Stimulated activated CD4-positive, alpha-beta T cell treated with anti-CD3 and anti-CD28 coated beads, TNF-alpha, amount 100 ng/mL, for 48 hours (primary cell): Measurements from ENCODE around the gene LAMA2.

Source experiments
- DNase-seq, 3 donors: peaks; one replicate each; pipeline ENCODE4 v3.0.0-alpha.2; 2020; ENCODE audit warnings: low read depth in 3 of 3

The LAMA2 gene

GRCh38 chr6:129364037-129364436, 481.1 kb downstream of the LAMA2 start:
- DNase-seq: no peak

- DNase-seq: no peak
Observed at GRCh38 chr6:129364767-129365166, 481.8 kb downstream of the LAMA2 start.

DNA sequence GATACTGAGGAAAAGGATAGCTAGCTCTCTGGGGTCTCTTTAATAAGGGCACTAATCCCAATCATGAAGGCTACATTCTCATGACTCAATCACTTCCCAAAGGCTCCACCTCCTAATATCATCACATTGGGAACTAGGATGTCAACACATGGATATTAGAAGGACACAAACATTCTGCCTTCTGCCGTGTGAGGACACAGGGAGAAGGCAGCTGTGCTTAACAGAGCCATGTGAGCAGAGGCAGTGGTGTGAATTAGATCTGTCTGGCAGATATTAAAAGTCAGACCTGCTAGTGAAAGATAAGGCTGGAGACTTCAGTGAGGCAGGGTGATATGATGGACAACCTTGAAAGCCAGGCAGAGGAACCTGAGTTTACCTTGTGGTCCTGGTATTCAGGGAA, 485.1 kb downstream of the LAMA2 start:
- no peak for DNase-seq

GRCh38 chr6:129368970-129369369, 486.0 kb downstream of the LAMA2 start:
- DNase-seq: no peak

DNA sequence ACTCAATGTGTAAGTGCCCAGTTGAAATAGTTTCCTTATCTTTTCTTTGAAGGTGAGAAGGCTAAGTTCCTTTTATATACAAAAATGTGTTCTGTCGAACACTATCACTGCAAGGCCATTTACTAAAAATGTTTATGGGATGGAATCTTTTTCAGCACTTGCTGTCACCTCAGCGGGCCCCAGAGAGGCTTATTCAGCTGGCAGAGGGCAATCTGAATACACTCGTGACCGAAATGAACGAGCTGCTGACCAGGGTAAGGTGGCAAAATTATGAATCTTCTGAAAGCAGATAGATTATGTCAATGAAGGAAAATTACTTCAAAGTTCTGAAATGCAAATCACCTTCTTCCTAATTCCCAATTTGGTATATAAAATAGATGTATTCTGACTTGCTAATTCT, 486.8 kb downstream of the LAMA2 start:
- DNase-seq: no peak

DNA sequence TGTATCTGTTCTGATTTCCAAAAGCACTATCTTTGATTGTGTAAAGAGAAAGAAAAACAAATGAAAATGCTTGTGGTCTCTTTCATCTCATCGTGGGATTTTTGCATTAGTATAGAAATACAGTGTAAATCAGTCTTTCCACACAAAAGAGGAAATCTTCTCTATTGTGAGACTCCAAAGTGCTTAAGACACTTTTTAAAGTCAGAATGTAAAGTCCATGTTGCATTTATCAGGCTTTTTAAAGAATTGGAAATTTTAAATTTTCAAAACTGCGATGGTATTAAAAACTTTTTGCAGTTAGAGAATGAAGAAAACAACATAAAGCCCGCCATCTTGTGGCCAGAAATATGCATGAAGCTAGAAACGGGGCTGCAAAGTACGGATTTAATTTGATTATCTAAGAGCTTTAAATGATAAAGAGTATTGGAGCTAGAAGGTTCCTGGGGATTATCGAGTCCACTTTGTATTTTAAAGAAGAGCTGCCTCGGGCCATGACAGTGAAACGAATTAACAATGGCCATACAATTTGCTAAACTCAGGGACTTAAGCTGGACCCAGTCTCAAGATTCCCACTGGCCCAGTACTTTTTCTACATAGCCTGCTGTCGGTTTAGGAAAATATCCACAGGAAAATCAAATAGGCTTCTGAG, 487.5 kb downstream of the LAMA2 start:
- peak in 2 of 3 donors; percentile 3 to 27 for DNase-seq

DNA sequence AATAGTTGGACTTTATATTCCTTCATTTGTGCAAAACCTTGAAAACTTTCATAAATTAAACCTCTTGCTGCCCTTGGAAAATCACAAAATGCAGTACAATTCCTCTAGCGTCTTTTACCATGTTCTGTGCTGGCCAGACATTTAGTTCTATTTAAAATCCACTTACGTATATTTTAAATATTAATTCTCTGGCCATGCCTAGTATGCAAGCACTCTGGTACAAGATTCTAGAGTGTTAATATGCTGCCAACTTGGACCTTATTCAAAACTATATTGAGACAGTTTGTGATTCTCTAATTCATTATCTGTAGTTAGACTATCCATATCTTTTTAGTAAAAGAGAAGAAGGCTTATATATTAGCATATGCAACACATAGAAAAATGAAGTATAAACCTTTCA, 498.9 kb downstream of the LAMA2 start:
- DNase-seq: no peak

DNA sequence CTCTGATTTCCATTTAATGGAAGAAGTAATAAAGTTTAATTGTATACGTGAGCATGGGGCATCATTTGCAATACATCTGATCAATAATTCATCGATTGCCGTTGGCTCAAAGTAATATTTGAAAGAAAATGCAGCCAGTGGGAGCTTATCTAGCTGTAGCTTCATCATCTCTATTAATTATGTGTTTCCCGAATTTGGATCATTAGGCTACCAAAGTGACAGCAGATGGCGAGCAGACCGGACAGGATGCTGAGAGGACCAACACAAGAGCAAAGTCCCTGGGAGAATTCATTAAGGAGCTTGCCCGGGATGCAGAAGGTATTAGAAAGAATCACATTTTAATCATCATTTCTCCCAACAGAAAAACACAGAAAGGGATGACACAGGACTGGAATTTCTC, 500.0 kb downstream of the LAMA2 start:
- no peak for DNase-seq

GRCh38 chr6:129385117-129385516, 502.2 kb downstream of the LAMA2 start:
- DNase-seq: no peak

GRCh38 chr6:129390900-129391299, 508.0 kb downstream of the LAMA2 start:
- DNase-seq: no peak

DNA sequence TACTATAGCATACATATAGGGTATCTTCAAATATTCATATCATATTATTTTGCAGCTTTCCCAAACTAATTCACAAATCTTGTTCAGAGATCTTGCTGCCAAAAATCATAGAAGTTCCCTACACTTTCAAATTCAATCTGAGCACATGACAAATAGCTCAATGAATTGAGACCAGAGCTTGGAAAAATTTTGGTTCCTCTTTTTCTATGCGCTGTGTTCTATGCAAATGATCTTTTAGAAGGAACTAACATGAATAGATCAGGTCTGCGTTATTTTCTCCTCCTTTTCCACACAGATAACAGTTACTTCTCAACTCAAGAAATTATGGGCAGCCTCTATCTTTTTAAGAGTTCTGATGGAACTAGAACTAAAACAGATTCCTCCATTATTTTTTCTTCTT, 510.7 kb downstream of the LAMA2 start:
- DNase-seq: no peak

DNA sequence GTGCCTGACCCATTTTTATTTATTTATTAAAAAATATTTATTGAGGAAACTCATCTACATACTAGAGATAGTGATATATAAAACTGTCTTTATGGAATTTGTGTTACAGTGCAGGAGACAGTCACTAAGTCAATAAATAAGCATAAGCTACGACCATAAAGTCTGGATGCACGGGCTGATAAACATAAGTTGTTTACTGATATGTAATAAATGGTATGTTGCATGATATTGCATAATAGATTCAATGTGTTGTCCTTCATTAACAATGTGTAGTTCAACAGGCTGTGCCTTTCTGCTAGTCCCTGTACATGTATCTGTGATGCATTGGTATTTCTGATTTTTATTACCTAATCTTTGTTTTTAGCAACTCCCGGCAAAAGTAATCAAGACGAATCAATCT, 515.8 kb downstream of the LAMA2 start:
- DNase-seq: no peak

DNA sequence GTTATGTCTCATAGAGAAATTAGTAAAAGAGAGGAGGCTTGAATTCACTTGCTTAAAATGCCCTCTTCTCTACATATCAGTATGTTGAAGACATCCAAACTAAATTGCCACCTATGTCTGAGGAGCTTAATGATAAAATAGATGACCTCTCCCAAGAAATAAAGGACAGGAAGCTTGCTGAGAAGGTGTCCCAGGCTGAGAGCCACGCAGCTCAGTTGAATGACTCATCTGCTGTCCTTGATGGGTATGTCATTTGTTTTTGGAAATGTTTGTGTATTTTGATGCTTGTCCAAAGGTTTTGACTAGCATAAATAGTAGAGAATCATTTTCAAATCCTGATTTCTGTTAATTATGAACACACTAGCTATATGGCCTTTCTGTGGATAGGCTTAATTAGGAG, 519.3 kb downstream of the LAMA2 start:
- DNase-seq: no peak

DNA sequence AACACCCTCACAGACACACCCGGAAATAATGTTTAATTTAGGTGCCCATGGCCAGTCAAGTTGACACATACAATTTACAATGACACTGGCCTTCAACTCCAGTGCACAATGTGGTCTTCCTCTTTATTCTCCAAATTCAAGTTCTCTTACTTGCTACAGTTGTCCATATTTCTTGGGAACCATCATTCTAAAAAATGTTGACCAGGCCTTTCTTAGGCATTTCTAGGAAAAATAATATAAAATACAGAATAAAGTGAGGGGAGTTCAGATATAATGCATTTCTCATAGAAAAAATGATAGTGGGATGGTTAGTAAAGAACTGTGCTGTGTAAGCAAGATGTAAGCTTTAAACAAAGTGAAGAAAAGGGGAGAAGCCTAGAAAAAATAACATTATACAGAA, 528.2 kb downstream of the LAMA2 start:
- DNase-seq: no peak

GRCh38 chr6:129416337-129416990, 533.5 kb downstream of the LAMA2 start:
- no peak for DNase-seq

DNA sequence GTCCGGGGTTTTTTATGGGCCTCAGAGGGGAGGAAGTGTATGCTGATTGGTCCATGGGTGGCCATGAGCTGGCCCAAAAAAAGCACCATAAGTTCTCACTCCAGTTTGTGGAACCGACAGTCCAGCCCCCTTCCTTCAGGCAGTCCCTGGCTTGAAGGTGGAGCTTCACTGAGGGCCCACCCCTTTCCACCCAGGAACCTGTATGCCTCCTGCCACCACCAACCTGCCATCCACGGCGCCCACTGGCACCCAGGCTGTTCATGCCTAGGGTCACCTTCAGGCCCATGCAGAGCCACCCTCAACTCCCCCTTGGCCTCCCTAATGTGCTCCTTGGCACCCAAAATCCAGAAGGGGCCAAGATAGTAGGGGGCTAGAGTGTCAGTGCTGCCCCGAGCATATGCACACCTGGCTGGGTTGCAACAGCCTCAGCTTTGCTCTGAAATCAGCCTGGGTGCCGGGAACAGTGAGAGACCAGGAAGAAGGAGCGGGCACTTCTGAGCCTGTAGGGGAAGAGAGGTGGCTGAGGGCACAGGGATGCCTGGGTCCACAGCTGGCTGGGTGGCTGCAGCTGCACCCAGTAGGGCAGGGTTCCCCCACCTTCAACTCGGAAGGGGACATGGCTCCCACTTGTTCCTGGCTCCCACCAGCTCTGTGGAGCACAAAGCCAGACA, 534.6 kb downstream of the LAMA2 start:
- DNase-seq: no peak

- no peak for DNase-seq
Observed at GRCh38 chr6:129419324-129419723, 536.4 kb downstream of the LAMA2 start.

- DNase-seq: no peak
Observed at GRCh38 chr6:129426343-129426742, 543.4 kb downstream of the LAMA2 start.

- no peak for DNase-seq
Observed at GRCh38 chr6:129429956-129430355, 547.0 kb downstream of the LAMA2 start.

GRCh38 chr6:129432738-129433137, 549.8 kb downstream of the LAMA2 start:
- DNase-seq: no peak

GRCh38 chr6:129434091-129434490, 551.2 kb downstream of the LAMA2 start:
- DNase-seq: no peak

- DNase-seq: no peak
Observed at GRCh38 chr6:129440691-129441090, 557.8 kb downstream of the LAMA2 start.

DNA sequence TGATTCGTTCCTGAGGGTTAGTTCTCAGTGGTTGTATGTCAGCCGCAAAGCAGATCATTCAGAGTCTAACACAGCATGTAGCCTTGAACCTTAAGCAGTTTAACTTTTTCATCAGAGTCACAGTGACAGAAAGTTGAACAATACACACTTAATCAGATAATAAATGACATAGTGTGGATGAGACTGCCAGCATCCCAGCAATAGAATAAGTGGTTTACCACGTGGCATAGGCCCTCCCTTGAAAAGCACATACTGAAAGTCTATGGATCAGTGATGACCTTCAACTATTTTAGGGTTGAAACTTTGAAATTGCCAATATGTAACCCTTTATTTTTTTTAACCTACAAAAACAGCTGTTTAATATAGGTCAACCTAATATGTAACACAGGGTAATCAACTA, 561.7 kb downstream of the LAMA2 start:
- DNase-seq: no peak
